Amygdala (tissue), 56 donors: ENCODE results near the gene SAP25.
"Not testable (repeated sequence)": the region's sequence is repeated elsewhere in the genome, so short reads cannot be mapped to it uniquely, and the experiment has no call there.

Source experiments
- DNase-seq, 56 donors: peaks; one replicate each; lab custom pipeline; 2025; lab: John Stamatoyannopoulos, UW

Gene SAP25

GRCh38 chr7:100540073-100540723 is 33.5 kb downstream of the SAP25 start:
- DNase-seq, result no peak

- peak in 1 of 56 donors; percentile 41 for DNase-seq
Observed at GRCh38 chr7:100539436-100540006, 34.2 kb downstream of the SAP25 start.

GRCh38 chr7:100538654-100539435 is 34.9 kb downstream of the SAP25 start, which contains the start of gene AGFG2:
Gene AGFG2, plus strand, starts transcription at chr7:100539203. Its CDS starts 144 bp downstream, at chr7:100539347.
- DNase-seq, result peak; percentile 69 to 100 (median 100)

DNA sequence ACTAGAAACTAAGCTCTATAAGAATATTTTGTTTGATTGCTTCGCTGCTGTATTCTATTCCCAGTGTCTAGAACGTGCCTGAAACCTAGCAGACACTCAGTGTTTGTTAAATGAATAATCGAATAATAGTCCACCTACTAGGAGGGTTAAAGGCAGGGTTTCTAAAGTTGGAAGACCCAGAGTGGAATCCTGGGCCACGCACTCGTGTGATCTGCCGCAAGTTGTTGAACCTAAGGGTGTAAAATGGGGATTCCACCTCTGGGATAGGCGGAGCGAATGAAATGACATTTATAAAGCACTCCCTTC is 35.4 kb downstream of the SAP25 start:
- DNase-seq, result no peak

GRCh38 chr7:100536695-100537094 is 37.0 kb downstream of the SAP25 start:
- not testable (repeated sequence) for DNase-seq

GRCh38 chr7:100535982-100536381 is 37.7 kb downstream of the SAP25 start:
- not testable (repeated sequence) for DNase-seq

GRCh38 chr7:100532165-100533022 is 41.3 kb downstream of the SAP25 start:
- DNase-seq, result no peak

GRCh38 chr7:100528108-100528866 is 45.4 kb downstream of the SAP25 start:
- DNase-seq, result not testable (repeated sequence)

DNA sequence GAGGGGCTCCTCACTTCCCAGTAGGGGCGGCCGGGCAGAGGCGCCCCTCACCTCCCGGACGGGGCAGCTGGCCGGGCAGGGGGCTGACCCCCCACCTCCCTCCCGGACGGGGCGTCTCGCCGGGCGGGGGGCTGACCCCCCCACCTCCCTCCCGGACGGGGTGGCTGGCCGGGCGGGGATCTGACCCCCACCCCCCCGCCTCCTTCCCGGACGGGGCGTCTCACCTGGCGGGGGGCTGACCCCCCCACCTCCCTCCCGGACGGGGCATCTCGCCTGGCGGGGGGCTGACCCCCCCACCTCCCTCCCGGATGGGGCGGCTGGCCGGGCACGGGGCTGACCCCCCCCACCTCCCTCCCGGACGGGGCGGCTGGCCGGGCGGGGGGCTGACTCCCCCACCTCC is 50.5 kb downstream of the SAP25 start:
- not testable (repeated sequence) for DNase-seq
